GM23338 (cell line): ENCODE results near the gene ABCC1. TPM values are rescaled to one million over a fixed set of nuclear protein-coding genes. Genes with fewer than 3 reads are reported as not detected.

ENCODE experiments used
- ATAC-seq: fragments of 200-7000 bp; cut with Tn5 transposase; 3 replicates; pipeline ENCODE4 v1.9.1; 2020
- DNase-seq: peaks from one replicate; pipeline ENCODE4 v3.0.0-alpha.2; 2015; ENCODE audit warnings: low spot score
- H2AFZ ChIP-seq: fragments of 200-600 bp; sonication (generic); 2 replicates; pipeline ENCODE4 v1.8.0; 2016; ENCODE audit warnings: antibody characterized with exemption, mild to moderate bottlenecking, moderate library complexity
- H3F3A ChIP-seq: fragments of 200-600 bp; sonication (generic); replicated peaks from 2 replicates; pipeline ENCODE4 v1.8.0; 2017; ENCODE audit warnings: antibody characterized with exemption, mixed run types, low read depth
- H3K27ac ChIP-seq: fragments of 200-600 bp; sonication (generic); 2 replicates; pipeline ENCODE4 v1.6.1; 2016; ENCODE audit warnings: low read depth
- H3K27me3 ChIP-seq: fragments of 200-600 bp; sonication (generic); 2 replicates; pipeline ENCODE4 v1.8.0; 2016; ENCODE audit warnings: mild to moderate bottlenecking, mixed run types, moderate library complexity; ENCODE audit not compliant: insufficient read depth
- H3K36me3 ChIP-seq: fragments of 200-600 bp; sonication (generic); 2 replicates; pipeline ENCODE4 v1.8.0; 2016; ENCODE audit warnings: mild to moderate bottlenecking; ENCODE audit not compliant: insufficient read depth
- H3K4me1 ChIP-seq: fragments of 200-600 bp; sonication (generic); 2 replicates; pipeline ENCODE4 v1.8.0; 2016; ENCODE audit warnings: mild to moderate bottlenecking, moderate library complexity; ENCODE audit not compliant: insufficient read depth
- H3K4me2 ChIP-seq: fragments of 200-600 bp; sonication (generic); 2 replicates; pipeline ENCODE4 v1.7.1; 2017; ENCODE audit warnings: mixed run types
- H3K4me3 ChIP-seq: fragments of 200-600 bp; sonication (generic); 2 replicates; pipeline ENCODE4 v1.6.1; 2016; ENCODE audit warnings: mixed run types
- H3K79me2 ChIP-seq: fragments of 200-600 bp; sonication (generic); replicated peaks from 2 replicates; pipeline ENCODE4 v1.8.0; 2017; ENCODE audit warnings: mild to moderate bottlenecking; ENCODE audit not compliant: insufficient read depth
- H3K9me2 ChIP-seq: fragments of 200-600 bp; sonication (generic); 2 replicates; pipeline ENCODE4 v1.8.0; 2017; ENCODE audit not compliant: insufficient read depth
- H4K20me1 ChIP-seq: fragments of 200-600 bp; sonication (generic); replicated peaks from 2 replicates; pipeline ENCODE4 v1.8.0; 2017; ENCODE audit warnings: mild to moderate bottlenecking; ENCODE audit not compliant: insufficient read depth
- H3K27ac Mint-ChIP-seq: 2 replicates; pipeline ENCODE4 v1.8.0; 2020; ENCODE audit warnings: inconsistent platforms, mild to moderate bottlenecking, moderate library complexity, mixed read lengths
- H3K27me3 Mint-ChIP-seq: 3 replicates; pipeline ENCODE4 v1.8.0; 2022; ENCODE audit warnings: low read depth, mild to moderate bottlenecking, moderate library complexity, mixed read lengths, inconsistent platforms; ENCODE audit not compliant: insufficient read depth, poor library complexity
- H3K36me3 Mint-ChIP-seq: 3 replicates; pipeline ENCODE4 v1.8.0; 2021; ENCODE audit warnings: low read depth, mild to moderate bottlenecking, inconsistent platforms, moderate library complexity, mixed read lengths
- H3K4me1 Mint-ChIP-seq: 3 replicates; pipeline ENCODE4 v1.8.0; 2020; ENCODE audit warnings: mild to moderate bottlenecking, inconsistent platforms, mixed read lengths
- H3K4me3 Mint-ChIP-seq: 3 replicates; pipeline ENCODE4 v1.8.0; 2021; ENCODE audit warnings: moderate library complexity, mild to moderate bottlenecking, inconsistent platforms, mixed read lengths
- H3K9me3 Mint-ChIP-seq: 3 replicates; pipeline ENCODE4 v1.8.0; 2020; ENCODE audit warnings: moderate library complexity, mild to moderate bottlenecking, inconsistent platforms, mixed read lengths
- CREB1 ChIP-seq: fragments of 250-450 bp; sonication (Bioruptor Pico); IDR thresholded peaks from 2 replicates; pipeline ENCODE4 v1.5.0; 2020; ENCODE audit warnings: low read depth, mild to moderate bottlenecking, moderate library complexity
- ETS1 ChIP-seq: IDR thresholded peaks from 2 replicates; pipeline ENCODE4 v1.6.1; 2016; ENCODE audit warnings: antibody characterized with exemption
- EZH2 ChIP-seq: fragments of 200-600 bp; sonication (generic); IDR thresholded peaks from one replicate; pipeline ENCODE4 v1.8.0; 2017; ENCODE audit warnings: antibody characterized with exemption, mild to moderate bottlenecking, low read depth; ENCODE audit not compliant: unreplicated experiment
- EZH2phosphoT487 ChIP-seq: fragments of 200-600 bp; sonication (generic); IDR thresholded peaks from one replicate; pipeline ENCODE4 v1.8.1; 2018; ENCODE audit warnings: antibody characterized with exemption; ENCODE audit not compliant: unreplicated experiment
- JUNB ChIP-seq: IDR thresholded peaks from one replicate; pipeline ENCODE4 v1.6.1; 2016; ENCODE audit warnings: antibody characterized with exemption; ENCODE audit not compliant: unreplicated experiment
- NANOG ChIP-seq: IDR thresholded peaks from 2 replicates; pipeline ENCODE4 v1.6.1; 2016; ENCODE audit warnings: antibody characterized with exemption, borderline replicate concordance
- POLR2AphosphoS5 ChIP-seq: IDR thresholded peaks from 2 replicates; pipeline ENCODE4 v1.6.1; 2016; ENCODE audit warnings: antibody characterized with exemption, low read depth
- REST ChIP-seq: IDR thresholded peaks from one replicate; pipeline ENCODE4 v1.6.1; 2018; ENCODE audit warnings: antibody characterized with exemption; ENCODE audit not compliant: unreplicated experiment
- STAT1 ChIP-seq: IDR thresholded peaks from one replicate; pipeline ENCODE4 v1.6.1; 2016; ENCODE audit warnings: antibody characterized with exemption; ENCODE audit not compliant: unreplicated experiment
- ZNF114 ChIP-seq: fragments of 250-450 bp; sonication (Bioruptor Pico); IDR thresholded peaks from 2 replicates; pipeline ENCODE4 v1.5.0; 2020; ENCODE audit warnings: mild to moderate bottlenecking, moderate library complexity
- ZNF331 ChIP-seq: fragments of 250-450 bp; sonication (Bioruptor Pico); IDR thresholded peaks from 2 replicates; pipeline ENCODE4 v1.5.0; 2020; ENCODE audit warnings: low read depth, mild to moderate bottlenecking, moderate library complexity
- polyA plus RNA-seq: library from polyadenylated mRNA; unstranded; fragments of >200 nt; fragmentation: Nextera tagmentation; extraction: Ambion mirVana; gene quantifications from 2 replicates; pipeline ENCODE4 v1.2.1, GENCODE V29; 2016
- total RNA-seq: library from RNA; depleted of rRNA; stranded (reverse); fragments of >200 nt; shearing (Covaris generic); gene quantifications from 2 replicates; pipeline ENCODE4 v1.2.3, GENCODE V29; 2014
- TF ChIP-seq, protein P1 (sequence below), 2 experiments: fragments of 200-600 bp in 1 of 2; sonication (generic) in 1 of 2; conservative IDR thresholded peaks; 2 replicates each; pipeline versions ENCODE4 v1.5.1 to v1.6.1; 2016 to 2017; ENCODE audit warnings: antibody characterized with exemption in 2 of 2, low read depth in 2 of 2, mild to moderate bottlenecking in 2 of 2, moderate library complexity in 1 of 2
- TF ChIP-seq, protein P2 (sequence below): fragments of 250-450 bp; sonication (Bioruptor Pico); IDR thresholded peaks from 2 replicates; pipeline ENCODE4 v1.5.0; 2020; ENCODE audit warnings: mild to moderate bottlenecking, moderate library complexity

Gene ABCC1
- total and polyA plus RNA-seq, 2 experiments from 2014 or later: 11.0 to 46.6 TPM

GRCh38 chr16:16050106-16050505, 100.7 kb downstream of the ABCC1 start:
- Mint-ChIP-seq H3K27ac (no peak overlapping the region), H3K4me3 (no peak overlapping the region), H3K27me3 (peaks cover 3% of the 10 kb centered on the region), H3K9me3 (no peaks in the 10 kb centered on the region), H3K36me3 (peaks cover 77% of the 10 kb centered on the region), H3K4me1 (peaks cover 2% of the 10 kb centered on the region; the same call in 2 of the 3 replicates)
- Histone ChIP-seq H3K4me2 (no peak overlapping the region), H3K9me2 (no peaks in the 10 kb centered on the region), H3K4me3 (no peak overlapping the region), H2AFZ (no peak overlapping the region), H3F3A (no peaks in the 10 kb centered on the region), H3K27ac (no peak overlapping the region), H3K27me3 (no peaks in the 10 kb centered on the region), H3K79me2 (no peaks in the 10 kb centered on the region), H3K4me1 (no peaks in the 10 kb centered on the region), H4K20me1 (peaks cover 8% of the 10 kb centered on the region), H3K36me3 (peaks cover 26% of the 10 kb centered on the region)
- ATAC-seq: no peak
- TF ChIP-seq JUNB (no peak), CREB1 (CRISPR knock-in tag) (no peak), ZNF331 (CRISPR knock-in tag) (no peak), EZH2phosphoT487 (no peak), ZNF114 (CRISPR knock-in tag) (no peak), ETS1 (no peak), POLR2AphosphoS5 (no peak), NANOG (no peak), EZH2 (no peak), STAT1 (no peak), REST (no peak)
- TF ChIP-seq, protein P1, sequence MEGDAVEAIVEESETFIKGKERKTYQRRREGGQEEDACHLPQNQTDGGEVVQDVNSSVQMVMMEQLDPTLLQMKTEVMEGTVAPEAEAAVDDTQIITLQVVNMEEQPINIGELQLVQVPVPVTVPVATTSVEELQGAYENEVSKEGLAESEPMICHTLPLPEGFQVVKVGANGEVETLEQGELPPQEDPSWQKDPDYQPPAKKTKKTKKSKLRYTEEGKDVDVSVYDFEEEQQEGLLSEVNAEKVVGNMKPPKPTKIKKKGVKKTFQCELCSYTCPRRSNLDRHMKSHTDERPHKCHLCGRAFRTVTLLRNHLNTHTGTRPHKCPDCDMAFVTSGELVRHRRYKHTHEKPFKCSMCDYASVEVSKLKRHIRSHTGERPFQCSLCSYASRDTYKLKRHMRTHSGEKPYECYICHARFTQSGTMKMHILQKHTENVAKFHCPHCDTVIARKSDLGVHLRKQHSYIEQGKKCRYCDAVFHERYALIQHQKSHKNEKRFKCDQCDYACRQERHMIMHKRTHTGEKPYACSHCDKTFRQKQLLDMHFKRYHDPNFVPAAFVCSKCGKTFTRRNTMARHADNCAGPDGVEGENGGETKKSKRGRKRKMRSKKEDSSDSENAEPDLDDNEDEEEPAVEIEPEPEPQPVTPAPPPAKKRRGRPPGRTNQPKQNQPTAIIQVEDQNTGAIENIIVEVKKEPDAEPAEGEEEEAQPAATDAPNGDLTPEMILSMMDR (conservative IDR thresholded peaks at IDR 0.05; ENCODE audit: low read depth in 2 of 2): no peak
- TF ChIP-seq, protein P2, sequence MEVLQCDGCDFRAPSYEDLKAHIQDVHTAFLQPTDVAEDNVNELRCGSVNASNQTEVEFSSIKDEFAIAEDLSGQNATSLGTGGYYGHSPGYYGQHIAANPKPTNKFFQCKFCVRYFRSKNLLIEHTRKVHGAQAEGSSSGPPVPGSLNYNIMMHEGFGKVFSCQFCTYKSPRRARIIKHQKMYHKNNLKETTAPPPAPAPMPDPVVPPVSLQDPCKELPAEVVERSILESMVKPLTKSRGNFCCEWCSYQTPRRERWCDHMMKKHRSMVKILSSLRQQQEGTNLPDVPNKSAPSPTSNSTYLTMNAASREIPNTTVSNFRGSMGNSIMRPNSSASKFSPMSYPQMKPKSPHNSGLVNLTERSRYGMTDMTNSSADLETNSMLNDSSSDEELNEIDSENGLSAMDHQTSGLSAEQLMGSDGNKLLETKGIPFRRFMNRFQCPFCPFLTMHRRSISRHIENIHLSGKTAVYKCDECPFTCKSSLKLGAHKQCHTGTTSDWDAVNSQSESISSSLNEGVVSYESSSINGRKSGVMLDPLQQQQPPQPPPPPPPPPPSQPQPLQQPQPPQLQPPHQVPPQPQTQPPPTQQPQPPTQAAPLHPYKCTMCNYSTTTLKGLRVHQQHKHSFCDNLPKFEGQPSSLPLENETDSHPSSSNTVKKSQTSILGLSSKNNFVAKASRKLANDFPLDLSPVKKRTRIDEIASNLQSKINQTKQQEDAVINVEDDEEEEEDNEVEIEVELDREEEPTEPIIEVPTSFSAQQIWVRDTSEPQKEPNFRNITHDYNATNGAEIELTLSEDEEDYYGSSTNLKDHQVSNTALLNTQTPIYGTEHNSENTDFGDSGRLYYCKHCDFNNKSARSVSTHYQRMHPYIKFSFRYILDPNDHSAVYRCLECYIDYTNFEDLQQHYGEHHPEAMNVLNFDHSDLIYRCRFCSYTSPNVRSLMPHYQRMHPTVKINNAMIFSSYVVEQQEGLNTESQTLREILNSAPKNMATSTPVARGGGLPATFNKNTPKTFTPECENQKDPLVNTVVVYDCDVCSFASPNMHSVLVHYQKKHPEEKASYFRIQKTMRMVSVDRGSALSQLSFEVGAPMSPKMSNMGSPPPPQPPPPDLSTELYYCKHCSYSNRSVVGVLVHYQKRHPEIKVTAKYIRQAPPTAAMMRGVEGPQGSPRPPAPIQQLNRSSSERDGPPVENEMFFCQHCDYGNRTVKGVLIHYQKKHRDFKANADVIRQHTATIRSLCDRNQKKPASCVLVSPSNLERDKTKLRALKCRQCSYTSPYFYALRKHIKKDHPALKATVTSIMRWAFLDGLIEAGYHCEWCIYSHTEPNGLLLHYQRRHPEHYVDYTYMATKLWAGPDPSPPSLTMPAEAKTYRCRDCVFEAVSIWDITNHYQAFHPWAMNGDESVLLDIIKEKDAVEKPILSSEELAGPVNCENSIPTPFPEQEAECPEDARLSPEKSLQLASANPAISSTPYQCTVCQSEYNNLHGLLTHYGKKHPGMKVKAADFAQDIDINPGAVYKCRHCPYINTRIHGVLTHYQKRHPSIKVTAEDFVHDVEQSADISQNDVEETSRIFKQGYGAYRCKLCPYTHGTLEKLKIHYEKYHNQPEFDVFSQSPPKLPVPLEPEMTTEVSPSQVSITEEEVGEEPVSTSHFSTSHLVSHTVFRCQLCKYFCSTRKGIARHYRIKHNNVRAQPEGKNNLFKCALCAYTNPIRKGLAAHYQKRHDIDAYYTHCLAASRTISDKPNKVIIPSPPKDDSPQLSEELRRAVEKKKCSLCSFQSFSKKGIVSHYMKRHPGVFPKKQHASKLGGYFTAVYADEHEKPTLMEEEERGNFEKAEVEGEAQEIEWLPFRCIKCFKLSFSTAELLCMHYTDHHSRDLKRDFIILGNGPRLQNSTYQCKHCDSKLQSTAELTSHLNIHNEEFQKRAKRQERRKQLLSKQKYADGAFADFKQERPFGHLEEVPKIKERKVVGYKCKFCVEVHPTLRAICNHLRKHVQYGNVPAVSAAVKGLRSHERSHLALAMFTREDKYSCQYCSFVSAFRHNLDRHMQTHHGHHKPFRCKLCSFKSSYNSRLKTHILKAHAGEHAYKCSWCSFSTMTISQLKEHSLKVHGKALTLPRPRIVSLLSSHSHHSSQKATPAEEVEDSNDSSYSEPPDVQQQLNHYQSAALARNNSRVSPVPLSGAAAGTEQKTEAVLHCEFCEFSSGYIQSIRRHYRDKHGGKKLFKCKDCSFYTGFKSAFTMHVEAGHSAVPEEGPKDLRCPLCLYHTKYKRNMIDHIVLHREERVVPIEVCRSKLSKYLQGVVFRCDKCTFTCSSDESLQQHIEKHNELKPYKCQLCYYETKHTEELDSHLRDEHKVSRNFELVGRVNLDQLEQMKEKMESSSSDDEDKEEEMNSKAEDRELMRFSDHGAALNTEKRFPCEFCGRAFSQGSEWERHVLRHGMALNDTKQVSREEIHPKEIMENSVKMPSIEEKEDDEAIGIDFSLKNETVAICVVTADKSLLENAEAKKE (CRISPR knock-in tag): no peak
- DNase-seq: no peak
